Memory B cell (primary cell): ENCODE results near the gene DPF1.

ENCODE experiments used
- ATAC-seq: fragments of 150-1000 bp; cut with Tn5 transposase; 2 replicates; pipeline ENCODE4 v1.10.0; 2021; ENCODE audit warnings: low read depth, mild to moderate bottlenecking, moderate library complexity
- DNase-seq, 2 donors: peaks; one replicate each; pipeline ENCODE4 v3.0.0; 2022; ENCODE audit warnings: low spot score in 2 of 2
- H3K27ac Mint-ChIP-seq: one replicate; pipeline ENCODE4 v1.8.0; 2022; ENCODE audit warnings: mild to moderate bottlenecking, moderate library complexity, mixed read lengths
- H3K27me3 Mint-ChIP-seq: one replicate; pipeline ENCODE4 v1.8.0; 2022; ENCODE audit warnings: mixed read lengths
- H3K36me3 Mint-ChIP-seq: one replicate; pipeline ENCODE4 v1.8.0; 2022; ENCODE audit warnings: mild to moderate bottlenecking, mixed read lengths
- H3K4me1 Mint-ChIP-seq: one replicate; pipeline ENCODE4 v1.8.0; 2022; ENCODE audit warnings: mixed read lengths
- H3K4me3 Mint-ChIP-seq: one replicate; pipeline ENCODE4 v1.8.0; 2022; ENCODE audit warnings: mild to moderate bottlenecking, moderate library complexity, mixed read lengths
- H3K9me3 Mint-ChIP-seq: one replicate; pipeline ENCODE4 v1.8.0; 2022; ENCODE audit warnings: mixed read lengths

Gene DPF1

DNA sequence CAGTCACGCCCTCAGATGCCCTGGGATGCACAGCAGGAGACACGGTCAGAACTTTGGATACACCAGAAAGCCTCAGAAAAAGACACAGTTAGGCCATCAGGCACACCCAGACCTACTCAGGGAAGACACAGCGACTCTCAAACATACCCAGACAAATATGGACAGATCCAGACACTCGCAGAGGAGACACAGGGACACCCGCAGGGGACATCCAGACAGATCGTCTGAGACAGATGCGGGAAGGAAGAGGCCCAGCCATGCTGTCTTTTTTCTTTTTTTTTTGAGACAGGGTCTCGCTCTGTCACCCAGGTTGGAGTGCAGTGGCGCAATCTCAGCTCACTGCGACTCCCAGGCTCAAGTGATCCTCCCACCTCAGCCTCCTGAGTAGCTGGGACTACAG lies 4.8 kb downstream of the DPF1 start:
- no peak for DNase-seq
- Mint-ChIP-seq H3K27ac (no peak overlapping the region), H3K4me3 (no peak overlapping the region), H3K9me3 (no peaks in the 10 kb centered on the region), H3K27me3 (peaks cover 33% of the 10 kb centered on the region), H3K36me3 (peaks cover 1% of the 10 kb centered on the region), H3K4me1 (peaks cover 13% of the 10 kb centered on the region)
- ATAC-seq, result no peak

DNA sequence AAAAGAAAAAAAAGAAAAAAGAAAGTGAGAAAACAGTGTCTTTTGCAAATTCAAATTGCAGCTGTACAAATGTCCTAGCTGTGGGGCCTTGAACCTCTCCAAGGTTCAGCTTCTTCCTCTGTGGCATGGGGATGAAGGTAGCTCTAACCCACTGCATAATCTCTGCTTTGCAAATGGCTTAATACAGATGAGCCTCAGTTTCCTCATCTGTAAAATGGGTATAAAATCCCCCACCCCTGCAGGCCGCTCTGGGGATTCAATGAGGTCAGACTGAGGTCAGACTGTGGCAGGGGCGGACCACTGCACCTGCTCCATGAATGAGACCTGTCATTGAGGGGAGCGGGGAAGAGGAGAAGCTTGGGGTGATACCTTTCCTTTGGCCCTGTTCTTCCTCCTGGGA lies 5.8 kb downstream of the DPF1 start:
- Mint-ChIP-seq H3K4me1 (peaks cover 14% of the 10 kb centered on the region), H3K9me3 (no peaks in the 10 kb centered on the region), H3K4me3 (no peak overlapping the region), H3K27ac (no peak overlapping the region), H3K27me3 (peaks cover 36% of the 10 kb centered on the region), H3K36me3 (peaks cover 1% of the 10 kb centered on the region)
- ATAC-seq, result no peak
- DNase-seq, result no peak

DNA sequence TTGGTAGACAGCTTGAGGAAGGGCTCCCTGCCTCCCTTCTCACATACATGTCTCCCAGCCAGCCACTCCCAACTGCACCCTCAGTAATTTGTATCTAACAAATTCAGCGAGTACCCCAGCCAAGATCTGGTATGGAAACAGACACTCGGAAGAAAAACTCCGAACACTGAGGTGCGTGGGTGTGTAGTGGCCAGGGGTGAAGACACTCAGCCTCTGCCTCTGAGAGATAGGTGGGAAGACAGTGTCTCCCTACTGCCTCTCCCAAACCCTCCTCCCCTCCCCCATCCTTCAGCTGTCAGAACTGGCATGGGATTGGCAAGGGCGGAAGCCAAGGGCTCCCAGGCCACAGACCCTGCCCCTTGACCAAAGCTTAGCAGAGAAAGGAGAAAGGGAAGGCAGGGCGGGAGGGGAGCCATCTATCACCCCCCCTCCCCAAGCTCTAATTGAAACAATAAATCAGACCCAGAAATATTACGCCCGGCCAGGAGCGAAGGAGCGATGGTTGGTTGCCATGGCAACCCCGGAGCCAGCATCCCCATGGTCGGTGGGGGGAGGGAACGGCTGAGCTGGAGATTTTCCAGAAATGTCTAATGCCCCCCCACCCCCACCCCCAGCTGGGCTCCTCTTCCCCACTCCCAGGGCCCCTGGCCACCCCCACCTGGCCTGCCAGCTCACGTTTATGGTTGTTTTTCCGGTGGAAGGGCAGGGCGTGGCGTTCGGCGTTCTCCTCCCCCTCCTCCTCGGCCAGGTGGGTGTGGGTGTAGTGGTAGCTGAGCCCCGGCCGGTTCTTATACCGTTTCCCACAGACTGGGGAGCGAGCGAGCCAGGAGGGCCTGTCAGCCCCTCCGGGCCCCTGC lies 7.0 kb downstream of the DPF1 start:
- DNase-seq (no peak), ATAC-seq (no peak)
- peaks cover 32% of the 10 kb centered on the region for H3K27me3 Mint-ChIP-seq
- no peaks in the 10 kb centered on the region for H3K9me3 Mint-ChIP-seq
- no peak overlapping the region for H3K4me3 Mint-ChIP-seq
- peaks cover 9% of the 10 kb centered on the region for H3K4me1 Mint-ChIP-seq
- H3K36me3 Mint-ChIP-seq, result no peaks in the 10 kb centered on the region
- no peak overlapping the region for H3K27ac Mint-ChIP-seq

DNA sequence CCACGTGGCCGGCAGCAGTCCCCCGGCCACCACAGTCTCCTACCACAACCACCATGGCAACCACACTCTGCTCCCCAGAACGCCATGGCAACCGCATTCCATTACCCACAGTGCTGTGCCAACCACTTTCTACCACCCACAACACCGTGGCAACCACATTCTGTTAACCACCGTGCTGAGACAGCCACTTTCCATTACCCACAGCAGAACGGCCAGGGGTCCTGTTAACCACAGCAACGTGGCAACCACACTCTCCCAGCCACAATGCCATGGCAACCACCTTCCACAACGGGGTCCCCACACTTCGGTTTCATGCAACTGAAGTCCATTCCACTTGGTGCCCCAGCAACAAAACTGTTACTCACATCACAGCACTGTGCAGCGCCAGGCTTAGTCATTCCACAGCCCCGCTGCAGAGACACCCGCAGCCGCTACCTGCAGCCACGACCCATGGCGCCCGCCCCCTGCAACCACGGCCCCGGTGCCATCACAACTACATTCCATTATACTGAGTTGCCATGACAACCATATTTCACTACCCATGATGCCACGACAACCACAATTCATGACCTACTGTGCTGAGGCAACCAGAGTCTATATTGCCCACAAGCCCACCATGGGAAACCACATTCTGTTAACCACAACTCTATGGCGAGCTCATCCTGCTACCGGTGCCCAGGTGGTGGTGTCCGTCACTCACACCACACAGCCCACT lies 10.0 kb downstream of the DPF1 start:
- H3K4me3 Mint-ChIP-seq, result peak overlapping the region; percentile 13
- peaks cover 25% of the 10 kb centered on the region for H3K4me1 Mint-ChIP-seq
- H3K9me3 Mint-ChIP-seq, result no peaks in the 10 kb centered on the region
- ATAC-seq, result peak; percentile 68
- peaks cover 31% of the 10 kb centered on the region for H3K27me3 Mint-ChIP-seq
- DNase-seq, result peak in 1 of 2 donors; percentile 48
- H3K36me3 Mint-ChIP-seq, result peaks cover 6% of the 10 kb centered on the region
- peak overlapping the region; percentile 68 for H3K27ac Mint-ChIP-seq

DNA sequence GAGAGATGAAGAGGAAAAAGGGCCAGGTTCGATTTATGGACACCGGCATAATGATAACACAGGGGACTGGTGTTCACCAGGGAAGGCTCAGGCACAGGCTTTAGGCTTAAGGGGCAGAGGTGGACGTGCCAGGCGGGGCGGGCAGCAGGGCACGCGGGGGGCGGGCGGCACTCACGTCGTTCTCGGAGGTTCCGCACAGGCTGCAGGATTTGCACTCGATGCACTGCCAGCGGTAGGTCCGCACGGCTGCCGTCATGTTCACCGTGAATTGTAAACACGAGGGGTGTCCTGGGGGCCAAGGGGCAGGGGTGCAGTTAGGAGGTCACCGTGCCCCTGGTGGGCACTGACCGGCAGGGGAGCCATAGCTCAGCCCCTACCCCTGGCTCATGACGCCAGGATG lies 10.6 kb downstream of the DPF1 start:
- DNase-seq (no peak), ATAC-seq (no peak)
- Mint-ChIP-seq H3K4me1 (peaks cover 25% of the 10 kb centered on the region), H3K4me3 (no peak overlapping the region), H3K9me3 (no peaks in the 10 kb centered on the region), H3K36me3 (peaks cover 6% of the 10 kb centered on the region), H3K27ac (peak overlapping the region; percentile 68), H3K27me3 (peaks cover 28% of the 10 kb centered on the region)

DNA sequence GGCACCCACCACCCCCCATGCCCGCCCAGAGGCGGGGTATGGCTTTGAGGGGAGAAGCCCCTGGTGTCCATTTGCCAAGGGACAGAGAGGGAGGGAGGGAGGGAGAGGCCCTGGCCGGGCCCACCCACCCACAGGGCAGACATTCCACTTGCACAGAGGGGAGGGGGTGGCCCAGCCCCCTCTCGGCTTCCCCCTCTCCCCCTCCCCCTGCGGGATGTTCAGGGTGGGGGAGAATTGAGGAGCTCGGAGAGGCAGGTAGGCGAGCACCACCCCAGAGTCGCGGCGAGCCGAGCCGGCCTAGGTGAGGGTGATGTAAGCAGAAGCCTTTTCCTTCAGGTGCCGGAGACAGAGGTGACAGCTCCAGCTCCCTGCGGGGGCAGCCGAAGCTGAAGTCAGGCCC lies 12.3 kb downstream of the DPF1 start:
- Mint-ChIP-seq H3K9me3 (no peaks in the 10 kb centered on the region), H3K4me1 (peaks cover 25% of the 10 kb centered on the region), H3K4me3 (no peak overlapping the region), H3K27me3 (peaks cover 27% of the 10 kb centered on the region), H3K36me3 (peaks cover 16% of the 10 kb centered on the region), H3K27ac (no peak overlapping the region)
- ATAC-seq (no peak), DNase-seq (no peak)

DNA sequence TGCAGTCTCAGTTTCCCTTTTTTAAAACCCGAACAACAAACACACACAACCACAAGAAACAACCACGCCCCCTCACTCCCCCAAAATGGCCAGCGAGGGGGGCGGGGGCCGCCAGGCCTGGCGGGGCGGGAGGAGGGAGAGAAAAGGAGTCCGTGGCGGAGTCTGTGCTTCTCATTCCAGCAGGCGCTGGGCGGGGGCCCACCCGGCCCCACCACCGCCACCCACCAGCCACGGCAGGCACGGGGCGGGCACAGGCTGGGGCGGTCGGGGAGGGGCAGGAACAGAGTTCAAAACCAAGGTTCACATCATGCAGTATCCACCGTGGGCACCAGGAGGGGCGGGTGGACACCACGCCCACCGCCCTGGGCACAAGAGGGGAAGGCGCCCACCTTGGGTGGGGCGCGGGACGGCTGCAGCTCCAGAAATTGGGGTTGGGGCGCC lies 12.9 kb downstream of the DPF1 start:
- Mint-ChIP-seq H3K4me3 (no peak overlapping the region), H3K9me3 (no peaks in the 10 kb centered on the region), H3K27me3 (peaks cover 27% of the 10 kb centered on the region), H3K4me1 (peaks cover 25% of the 10 kb centered on the region), H3K27ac (peak overlapping the region; percentile 35), H3K36me3 (peaks cover 16% of the 10 kb centered on the region)
- DNase-seq, result no peak
- peak; percentile 17 for ATAC-seq

DNA sequence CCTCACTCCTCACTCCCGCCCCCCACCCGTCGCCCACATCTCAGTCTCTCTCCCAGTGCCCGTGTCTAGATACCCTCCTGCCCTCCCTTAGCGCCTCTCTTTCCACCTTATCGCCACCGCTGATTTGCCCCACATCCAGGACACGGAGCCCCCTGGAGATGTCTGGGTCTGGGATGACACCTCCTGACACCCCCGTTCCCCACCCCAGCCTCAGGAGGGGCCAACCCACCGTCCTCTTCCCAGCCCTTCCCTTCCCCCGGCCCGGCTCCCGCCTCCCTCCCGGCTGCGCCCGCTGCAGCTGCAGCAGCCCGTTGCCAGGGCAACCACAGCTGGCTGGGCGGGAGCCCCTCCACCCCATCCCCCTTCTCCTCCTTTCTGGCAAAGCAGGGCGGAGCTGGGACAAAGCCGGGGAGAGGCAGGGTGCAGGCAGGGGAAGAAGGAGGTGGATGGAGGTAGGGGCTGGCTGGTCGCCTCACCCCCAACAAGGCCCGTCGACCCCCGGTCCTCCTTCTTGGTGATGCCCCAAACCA lies 13.5 kb downstream of the DPF1 start:
- H3K4me1 Mint-ChIP-seq, result peaks cover 25% of the 10 kb centered on the region
- peak overlapping the region; percentile 35 for H3K27ac Mint-ChIP-seq
- ATAC-seq, result no peak
- peak overlapping the region; percentile 64 for H3K4me3 Mint-ChIP-seq
- no peaks in the 10 kb centered on the region for H3K9me3 Mint-ChIP-seq
- peaks cover 23% of the 10 kb centered on the region for H3K27me3 Mint-ChIP-seq
- H3K36me3 Mint-ChIP-seq, result peaks cover 18% of the 10 kb centered on the region
- no peak for DNase-seq

DNA sequence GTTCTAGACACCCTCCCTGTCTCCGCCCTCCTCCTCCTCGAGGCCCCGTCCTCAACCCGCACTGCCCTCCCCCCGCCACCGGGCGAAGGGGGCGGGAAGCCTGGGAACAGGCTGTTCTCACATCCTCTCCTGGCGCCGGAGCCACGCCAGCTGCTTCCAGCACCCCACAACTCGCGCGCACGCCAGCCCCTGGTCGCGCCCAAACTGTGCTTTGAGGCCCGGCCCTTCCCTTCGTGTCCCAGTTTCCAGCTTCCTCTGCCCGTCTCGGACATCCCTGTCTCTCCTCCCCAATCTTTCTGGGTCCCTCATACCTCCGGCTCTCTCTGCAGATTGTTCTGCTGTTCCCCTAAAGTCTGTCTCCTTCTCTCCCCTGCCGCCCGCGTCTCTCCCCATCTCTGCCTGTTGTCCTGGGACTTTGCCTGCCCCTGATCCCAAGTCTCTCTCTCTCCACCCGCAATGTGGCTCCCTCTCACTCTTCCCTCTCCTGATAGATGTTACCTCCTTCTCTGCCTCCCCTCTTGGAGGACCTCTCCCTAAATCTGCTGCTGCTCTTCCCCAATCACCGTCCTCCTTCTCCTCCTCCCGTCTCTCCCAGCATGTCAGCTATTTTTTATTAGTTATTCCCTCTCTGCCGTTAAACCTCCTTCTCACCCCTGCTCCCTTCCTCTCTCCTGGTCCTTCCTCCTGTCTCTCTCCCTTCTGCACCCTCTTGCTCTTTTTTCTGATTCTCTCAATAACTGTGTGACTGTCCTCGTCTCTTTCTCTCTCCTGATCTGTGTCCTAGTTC lies 14.2 kb downstream of the DPF1 start:
- H3K9me3 Mint-ChIP-seq, result no peaks in the 10 kb centered on the region
- H3K4me1 Mint-ChIP-seq, result peaks cover 25% of the 10 kb centered on the region
- DNase-seq (no peak), ATAC-seq (no peak)
- peaks cover 20% of the 10 kb centered on the region for H3K36me3 Mint-ChIP-seq
- H3K27ac Mint-ChIP-seq, result peak overlapping the region; percentile 35
- peaks cover 23% of the 10 kb centered on the region for H3K27me3 Mint-ChIP-seq
- peak overlapping the region; percentile 2 for H3K4me3 Mint-ChIP-seq

DNA sequence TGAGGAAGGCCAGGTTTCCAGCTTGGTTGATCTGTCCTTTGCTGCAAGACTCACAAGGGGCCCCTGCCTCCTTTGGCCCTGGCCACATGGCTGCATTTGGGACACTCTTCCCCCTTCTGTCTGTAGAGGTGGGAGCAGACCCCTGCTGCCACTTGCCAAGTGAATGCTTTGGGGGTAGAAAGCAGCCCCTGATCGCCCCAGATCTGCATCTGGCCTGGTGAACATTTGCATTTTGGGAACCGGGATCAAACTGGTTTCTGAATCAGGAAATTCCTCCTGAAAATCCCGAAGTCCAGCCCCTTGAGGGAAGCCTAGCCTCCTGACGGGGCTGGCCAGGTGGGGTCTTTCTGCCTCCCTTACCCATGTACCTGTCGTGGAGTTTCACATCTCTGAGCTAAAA lies 14.9 kb downstream of the DPF1 start:
- Mint-ChIP-seq H3K4me3 (no peak overlapping the region), H3K27ac (no peak overlapping the region), H3K27me3 (peaks cover 19% of the 10 kb centered on the region), H3K4me1 (peaks cover 20% of the 10 kb centered on the region), H3K36me3 (peaks cover 20% of the 10 kb centered on the region), H3K9me3 (no peaks in the 10 kb centered on the region)
- DNase-seq, result no peak
- no peak for ATAC-seq

DNA sequence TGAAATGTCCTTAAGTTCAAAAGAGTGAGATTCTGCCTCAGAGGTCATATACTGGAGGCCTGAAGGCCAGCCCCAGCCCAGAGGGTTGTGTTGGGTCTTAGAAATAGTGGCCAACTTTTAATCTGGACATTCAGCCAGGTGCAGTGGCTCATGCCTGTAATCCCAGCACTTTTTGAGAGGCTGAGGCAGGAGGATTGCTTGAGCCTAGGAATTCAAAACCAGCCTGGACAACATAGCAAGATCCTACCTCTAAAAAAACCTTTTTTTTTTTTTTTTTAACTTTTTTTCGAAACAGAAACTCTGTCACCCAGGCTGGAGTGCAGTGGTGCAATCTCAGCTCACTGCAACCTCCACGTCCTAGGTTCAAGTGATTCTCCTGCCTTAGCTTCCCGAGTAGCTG lies 15.5 kb downstream of the DPF1 start:
- DNase-seq, result no peak
- no peak for ATAC-seq
- H3K4me1 Mint-ChIP-seq, result peaks cover 15% of the 10 kb centered on the region
- peaks cover 20% of the 10 kb centered on the region for H3K36me3 Mint-ChIP-seq
- no peaks in the 10 kb centered on the region for H3K9me3 Mint-ChIP-seq
- H3K4me3 Mint-ChIP-seq, result no peak overlapping the region
- no peak overlapping the region for H3K27ac Mint-ChIP-seq
- H3K27me3 Mint-ChIP-seq, result peaks cover 15% of the 10 kb centered on the region

DNA sequence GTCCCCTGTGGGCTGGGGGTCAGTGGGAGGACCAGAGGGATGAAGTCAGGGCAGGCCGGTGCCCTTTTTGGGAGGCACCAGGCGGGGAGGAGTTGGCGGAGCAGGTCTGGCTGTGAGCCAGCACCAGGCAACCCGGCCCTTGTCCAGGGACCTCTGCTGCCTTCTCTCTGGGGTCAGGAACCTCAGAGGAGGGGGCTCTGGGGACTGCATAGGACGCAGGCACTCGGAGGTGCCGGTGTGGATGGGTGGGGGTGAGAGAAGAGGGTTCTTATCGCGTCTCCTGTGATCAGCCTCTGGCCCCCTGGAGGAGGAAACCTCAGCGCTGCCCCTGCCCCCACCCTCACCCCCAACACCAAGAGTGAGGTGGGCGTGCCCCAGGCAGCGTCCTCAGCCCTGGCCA lies 16.5 kb downstream of the DPF1 start:
- Mint-ChIP-seq H3K4me3 (no peak overlapping the region), H3K27me3 (peaks cover 12% of the 10 kb centered on the region), H3K9me3 (no peaks in the 10 kb centered on the region), H3K27ac (no peak overlapping the region), H3K36me3 (peaks cover 26% of the 10 kb centered on the region), H3K4me1 (peaks cover 15% of the 10 kb centered on the region)
- no peak for ATAC-seq
- DNase-seq, result no peak

DNA sequence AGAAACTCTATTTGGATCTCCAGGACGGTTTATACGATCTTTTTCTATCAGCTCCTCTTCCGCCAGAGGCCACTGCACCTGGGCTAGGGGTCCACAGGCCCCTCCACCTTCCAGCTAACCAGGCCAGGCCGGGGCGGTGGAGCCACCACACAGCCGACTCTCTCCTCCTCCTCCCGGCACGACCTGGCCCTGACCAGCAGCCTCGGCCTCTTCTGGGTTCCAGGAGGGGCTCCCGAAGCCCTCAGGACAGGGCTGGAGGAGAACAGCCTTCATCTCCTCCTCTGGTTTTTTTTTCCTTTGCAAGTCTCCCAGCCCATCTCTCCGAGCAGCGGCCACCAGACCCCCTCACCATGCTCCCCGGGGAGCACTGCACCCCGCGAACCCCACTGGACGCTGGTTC lies 17.1 kb downstream of the DPF1 start:
- no peak overlapping the region for H3K4me3 Mint-ChIP-seq
- DNase-seq, result no peak
- ATAC-seq, result no peak
- peaks cover 30% of the 10 kb centered on the region for H3K36me3 Mint-ChIP-seq
- H3K27me3 Mint-ChIP-seq, result peaks cover 12% of the 10 kb centered on the region
- no peaks in the 10 kb centered on the region for H3K9me3 Mint-ChIP-seq
- H3K27ac Mint-ChIP-seq, result no peak overlapping the region
- H3K4me1 Mint-ChIP-seq, result peaks cover 15% of the 10 kb centered on the region
